SK-N-SH (cell line): Measurements from ENCODE around the gene PRDM13. TPM values are rescaled to one million over a fixed set of nuclear protein-coding genes. Genes with fewer than 3 reads are reported as not detected.

Source experiments
- CTCF ChIA-PET: fragments of 300-600, 350-600 bp; formaldehyde crosslinking; extraction: SDS; loops from one replicate; lab custom pipeline; 2021; lab: Yijun Ruan, JAX
- POLR2A ChIA-PET: fragments of 350-600 bp; sonication (Branson Sonifier 250); formaldehyde crosslinking; extraction: SDS; loops from one replicate; lab custom pipeline; 2020; ENCODE audit warnings: antibody characterized with exemption, inconsistent platforms; lab: Yijun Ruan, JAX
- DNase-seq: peaks from one replicate; pipeline ENCODE4 v3.0.0; 2012
- H2AFZ ChIP-seq: fragments of 200-600 bp; sonication (generic); 2 replicates; pipeline ENCODE4 v1.8.1; 2016; ENCODE audit warnings: antibody characterized with exemption, mild to moderate bottlenecking, low read depth
- H3F3A ChIP-seq: fragments of 200-600 bp; sonication (generic); replicated peaks from 2 replicates; pipeline ENCODE3; 2016; ENCODE audit warnings: antibody characterized with exemption, mild to moderate bottlenecking; ENCODE audit not compliant: insufficient read depth
- H3K27ac ChIP-seq, 2 experiments: fragments of 200-500 bp in 1 of 2; fragments of 200-600 bp in 1 of 2; sonication (Bioruptor generic) in 1 of 2; sonication (generic), shearing (Covaris generic) in 1 of 2; 2 replicates each; pipeline versions ENCODE4 v1.5.1 to v1.6.1; 2014 to 2016; ENCODE audit warnings: low read depth in 2 of 2, inconsistent platforms in 1 of 2, low read length in 1 of 2, mild to moderate bottlenecking in 1 of 2, mixed read lengths in 1 of 2
- H3K27me3 ChIP-seq: fragments of 200-600 bp; sonication (generic), shearing (Covaris generic); 2 replicates; pipeline ENCODE4 v1.6.1; 2016; ENCODE audit warnings: mixed run types; ENCODE audit not compliant: insufficient read depth
- H3K36me3 ChIP-seq, 2 experiments: fragments of 200-500 bp in 1 of 2; fragments of 200-600 bp in 1 of 2; sonication (Bioruptor generic) in 1 of 2; sonication (generic) in 1 of 2; replicated peaks in 1 of 2; 2 replicates each; pipeline versions ENCODE3 to v1.5.1; 2014 to 2016; ENCODE audit warnings: low read length in 1 of 2, mild to moderate bottlenecking in 1 of 2; ENCODE audit not compliant: insufficient read depth in 2 of 2, control insufficient read depth in 1 of 2
- H3K4me1 ChIP-seq, 2 experiments: fragments of 200-500 bp in 1 of 2; fragments of 200-600 bp in 1 of 2; sonication (Bioruptor generic) in 1 of 2; sonication (generic), shearing (Covaris generic) in 1 of 2; 2 replicates each; pipeline versions ENCODE4 v1.5.1 to v1.6.1; 2014 to 2016; ENCODE audit warnings: low read depth in 1 of 2, low read length in 1 of 2, mixed run types in 1 of 2; ENCODE audit not compliant: insufficient read depth in 2 of 2, control insufficient read depth in 1 of 2
- H3K4me2 ChIP-seq: fragments of 200-600 bp; sonication (generic), shearing (Covaris generic); 2 replicates; pipeline ENCODE4 v1.6.1; 2017; ENCODE audit warnings: mixed run types
- H3K4me3 ChIP-seq, 2 experiments: fragments of 200-500 bp in 1 of 2; fragments of 200-600 bp in 1 of 2; sonication (Bioruptor generic) in 1 of 2; sonication (generic), shearing (Covaris generic) in 1 of 2; 2 replicates each; pipeline versions ENCODE4 v1.5.1 to v1.8.1; 2014 to 2016; ENCODE audit warnings: low read depth in 2 of 2, inconsistent platforms in 1 of 2, low read length in 1 of 2, mild to moderate bottlenecking in 1 of 2, mixed read lengths in 1 of 2, moderate library complexity in 1 of 2
- H3K79me2 ChIP-seq: fragments of 200-600 bp; sonication (generic); 2 replicates; pipeline ENCODE4 v1.8.1; 2017; ENCODE audit warnings: mild to moderate bottlenecking; ENCODE audit not compliant: insufficient read depth
- H3K9ac ChIP-seq: fragments of 200-600 bp; sonication (generic); 2 replicates; pipeline ENCODE4 v1.6.1; 2017; ENCODE audit warnings: mixed run types
- H3K9me2 ChIP-seq: fragments of 200-600 bp; sonication (generic); 2 replicates; pipeline ENCODE4 v1.6.1; 2017; ENCODE audit warnings: mixed run types
- H3K9me3 ChIP-seq: fragments of 200-600 bp; sonication (generic); 2 replicates; pipeline ENCODE4 v1.6.1; 2017; ENCODE audit warnings: mixed run types, mild to moderate bottlenecking, moderate library complexity
- H4K20me1 ChIP-seq: fragments of 200-600 bp; sonication (generic); 2 replicates; pipeline ENCODE4 v1.6.1; 2017; ENCODE audit warnings: mild to moderate bottlenecking, mixed run types; ENCODE audit not compliant: insufficient read depth
- CHD2 ChIP-seq: fragments of 150-350 bp; IDR thresholded peaks from 2 replicates; pipeline ENCODE4 v1.6.1; 2018; ENCODE audit warnings: low read length; ENCODE audit not compliant: partially characterized antibody
- CTCF ChIP-seq: fragments of 200-600 bp; sonication (generic); IDR thresholded peaks from 2 replicates; pipeline ENCODE4 v1.6.1; 2017; ENCODE audit warnings: antibody characterized with exemption, mild to moderate bottlenecking, moderate library complexity
- ELF1 ChIP-seq: IDR thresholded peaks from 2 replicates; pipeline ENCODE4 v1.4.0; 2012
- EZH2phosphoT487 ChIP-seq: fragments of 200-600 bp; sonication (generic); IDR thresholded peaks from 2 replicates; pipeline ENCODE4 v1.6.1; 2017; ENCODE audit warnings: low read depth, mixed run types, mild to moderate bottlenecking, antibody characterized with exemption, moderate library complexity, borderline replicate concordance
- FOXM1 ChIP-seq: IDR thresholded peaks from 2 replicates; pipeline ENCODE4 v1.4.0; 2012; ENCODE audit warnings: low read depth, mild to moderate bottlenecking
- GABPA ChIP-seq: IDR thresholded peaks from 2 replicates; pipeline ENCODE4 v1.4.0; 2012; ENCODE audit warnings: low read depth, mild to moderate bottlenecking
- JUND ChIP-seq: IDR thresholded peaks from 2 replicates; pipeline ENCODE4 v1.4.0; 2012
- MEF2A ChIP-seq: IDR thresholded peaks from 2 replicates; pipeline ENCODE4 v1.4.0; 2012; ENCODE audit warnings: low read depth, borderline replicate concordance
- MXI1 ChIP-seq: IDR thresholded peaks from 2 replicates; pipeline ENCODE4 v1.6.1; 2012; ENCODE audit warnings: mild to moderate bottlenecking, low read depth, low read length, improper control_type of control experiment
- NFIC ChIP-seq: IDR thresholded peaks from 2 replicates; pipeline ENCODE4 v1.4.0; 2012; ENCODE audit warnings: borderline replicate concordance
- PBX3 ChIP-seq: IDR thresholded peaks from 2 replicates; pipeline ENCODE4; 2012
- REST ChIP-seq: IDR thresholded peaks from 2 replicates; pipeline ENCODE4 v1.6.1; 2012; ENCODE audit warnings: mild to moderate bottlenecking, low read depth, low read length, moderate library complexity
- RFX5 ChIP-seq: IDR thresholded peaks from 2 replicates; pipeline ENCODE4 v1.6.1; 2012; ENCODE audit warnings: mild to moderate bottlenecking, improper control_type of control experiment, low read length
- TAF1 ChIP-seq: IDR thresholded peaks from 2 replicates; pipeline ENCODE4 v1.6.1; 2012; ENCODE audit warnings: low read depth, mild to moderate bottlenecking, low read length, moderate library complexity, borderline replicate concordance
- TCF12 ChIP-seq: IDR thresholded peaks from 2 replicates; pipeline ENCODE4 v1.4.0; 2012
- TEAD4 ChIP-seq: IDR thresholded peaks from 2 replicates; pipeline ENCODE4 v1.4.0; 2012; ENCODE audit warnings: mild to moderate bottlenecking, borderline replicate concordance; ENCODE audit not compliant: insufficient read depth
- WGBS: methylation state at CpG from one replicate; pipeline ENCODE4 v1.1.6; 2017; ENCODE audit warnings: low lambda C conversion rate; 5-methylcytosine and 5-hydroxymethylcytosine counted together
- polyA plus RNA-seq, 3 experiments: library from polyadenylated mRNA; depleted of rRNA; stranded (reverse); fragments of >200 nt; gene quantifications; 2 replicates each; pipeline ENCODE4 v1.2.3, GENCODE V29; 2012

The PRDM13 gene
- polyA plus RNA-seq (2012; rRNA removed) = 0.02 TPM in 1 of 2 replicates, not detected in the other
- not detected in 2 replicates for polyA plus RNA-seq (2012; cell fraction: cytosol; rRNA removed)
- polyA plus RNA-seq (2012; cell fraction: nucleus; rRNA removed) = 0.01 TPM in 1 of 2 replicates, not detected in the other

- H3K27me3 ChIP-seq = peaks cover 91% of the 10 kb centered on the region
- ChIA-PET CTCF (interaction anchor here (0.8 kb wide), 1 partner anchor 25 kb away, joined by 3 read pairs; no protein-coding TSS in a partner anchor), POLR2A (no interaction called here)
- no peak within 1 kb of the TSS for H3K27ac ChIP-seq
- H3K9me2 ChIP-seq = no peaks in the 10 kb centered on the region
- DNase-seq = no peak
- no peak within 1 kb of the TSS for H3K4me3 ChIP-seq
- no peaks in the 10 kb centered on the region for H3K9me3 ChIP-seq
- peaks cover 5 to 8% of the 10 kb centered on the region in 2 experiments; a peak in 3 of 4 replicates for H3K4me1 ChIP-seq
- H3K4me2 ChIP-seq = no peak within 1 kb of the TSS
- H3F3A ChIP-seq = no peaks in the 10 kb centered on the region
- TF ChIP-seq EZH2phosphoT487 (0 out of 2 replicates have a peak, but pooled peaks have one; percentile 31), TCF12 (no peak)
- H3K79me2 ChIP-seq = no peaks in the 10 kb centered on the region
- H4K20me1 ChIP-seq = no peaks in the 10 kb centered on the region
- no peaks in the 10 kb centered on the region for H3K36me3 ChIP-seq
- H2AFZ ChIP-seq = no peak within 1 kb of the TSS
- H3K9ac ChIP-seq = no peak within 1 kb of the TSS
- 0% methylated on average over 13 of the region's 54 CpGs for WGBS
Observed at GRCh38 chr6:99606656-99607415, at the start of gene PRDM13. TSS of gene PRDM13 (plus strand) at chr6:99606833. CDS start at chr6:99607035, 202 bp downstream.

- DNase-seq = no peak
- 100% methylated on average over 2 of the region's 2 CpGs for WGBS
- H3K36me3 ChIP-seq = peaks cover 54 to 56% of the 10 kb centered on the region in 2 experiments
- H3K9me3 ChIP-seq = no peaks in the 10 kb centered on the region
- no peak overlapping the region for H3K27ac ChIP-seq
- TF ChIP-seq TEAD4 (no peak), REST (no peak), RFX5 (no peak), ELF1 (no peak), PBX3 (no peak), CTCF (no peak), TCF12 (no peak), MXI1 (no peak), NFIC (no peak), TAF1 (no peak), GABPA (no peak), JUND (no peak), CHD2 (no peak), FOXM1 (no peak), MEF2A (no peak)
- POLR2A ChIA-PET = no interaction called here
- CTCF ChIA-PET = no interaction called here
- peaks cover 0 to 12% of the 10 kb centered on the region in 2 experiments; a peak in 2 of 4 replicates for H3K4me1 ChIP-seq
- no peak overlapping the region for H2AFZ ChIP-seq
- H3K27me3 ChIP-seq = no peaks in the 10 kb centered on the region
- H3K4me3 ChIP-seq = no peak overlapping the region
- no peak overlapping the region for H3K9ac ChIP-seq
- H4K20me1 ChIP-seq = peaks cover 18% of the 10 kb centered on the region
- peaks cover 49% of the 10 kb centered on the region for H3K79me2 ChIP-seq
- H3K4me2 ChIP-seq = no peak overlapping the region
- H3F3A ChIP-seq = peaks cover 22% of the 10 kb centered on the region
- H3K9me2 ChIP-seq = no peaks in the 10 kb centered on the region
Observed at GRCh38 chr6:99559057-99559456, 47.6 kb upstream of the PRDM13 start.
